Fibroblast of pulmonary artery (primary cell): Measurements from ENCODE around the gene BAIAP2.

ENCODE experiments used
- DNase-seq: peaks from one replicate; pipeline ENCODE4 v3.0.0-alpha.2; 2010; ENCODE audit warnings: low read depth
- H3K4me3 ChIP-seq: replicated peaks from 2 replicates; pipeline ENCODE4 v1.5.1; 2011; ENCODE audit warnings: low read depth, mild to moderate bottlenecking, control low read depth, low read length, moderate library complexity
- TF ChIP-seq, protein P1 (sequence below): IDR thresholded peaks from 2 replicates; pipeline ENCODE4 v1.5.1; 2011; ENCODE audit warnings: mild to moderate bottlenecking, control low read depth, low read length, inconsistent platforms; ENCODE audit errors: missing control alignments

The BAIAP2 gene

DNA sequence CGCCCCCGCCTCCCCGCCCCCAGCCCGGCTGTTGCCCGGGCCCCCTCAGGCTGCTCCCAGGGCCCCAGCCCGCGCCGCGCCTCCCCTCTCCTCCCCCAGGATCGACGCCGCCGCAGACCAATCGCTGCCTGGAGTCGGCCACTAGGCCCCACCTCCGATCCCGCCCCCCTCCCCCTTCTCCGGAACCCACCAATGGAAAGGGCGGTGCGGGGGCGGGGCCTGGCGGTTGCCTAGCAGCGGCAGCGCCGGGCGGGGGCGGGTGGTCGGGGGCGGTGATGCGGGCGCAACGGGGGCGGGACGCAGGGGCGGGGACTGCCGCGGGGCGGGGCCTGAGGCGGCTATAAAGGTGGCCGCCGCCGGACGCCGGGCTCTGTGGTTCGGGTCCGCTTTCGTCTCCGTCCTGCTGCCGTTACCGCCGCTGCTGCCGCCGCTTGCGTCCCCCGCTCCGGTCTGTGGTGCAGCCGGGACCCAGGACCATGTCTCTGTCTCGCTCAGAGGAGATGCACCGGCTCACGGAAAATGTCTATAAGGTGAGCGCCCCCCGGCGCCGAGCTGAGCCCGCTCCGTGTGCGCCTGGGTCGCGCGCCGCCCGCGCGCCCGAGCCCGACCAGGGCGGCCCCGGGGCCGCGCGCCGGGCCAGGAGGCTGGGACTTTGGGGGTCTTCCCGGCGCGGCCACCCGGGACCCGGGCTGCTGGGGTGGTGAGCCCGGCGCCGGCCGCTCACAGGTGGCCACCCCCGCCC is at the start of gene BAIAP2:
TSS of gene BAIAP2 (plus strand) at position 373 of the 742 bp plus-strand sequence. CDS start at position 477, 104 bp downstream.
- peak; percentile 95 for DNase-seq
- H3K4me3 ChIP-seq = peak within 1 kb of the TSS; percentile 69
- TF ChIP-seq, protein P1, sequence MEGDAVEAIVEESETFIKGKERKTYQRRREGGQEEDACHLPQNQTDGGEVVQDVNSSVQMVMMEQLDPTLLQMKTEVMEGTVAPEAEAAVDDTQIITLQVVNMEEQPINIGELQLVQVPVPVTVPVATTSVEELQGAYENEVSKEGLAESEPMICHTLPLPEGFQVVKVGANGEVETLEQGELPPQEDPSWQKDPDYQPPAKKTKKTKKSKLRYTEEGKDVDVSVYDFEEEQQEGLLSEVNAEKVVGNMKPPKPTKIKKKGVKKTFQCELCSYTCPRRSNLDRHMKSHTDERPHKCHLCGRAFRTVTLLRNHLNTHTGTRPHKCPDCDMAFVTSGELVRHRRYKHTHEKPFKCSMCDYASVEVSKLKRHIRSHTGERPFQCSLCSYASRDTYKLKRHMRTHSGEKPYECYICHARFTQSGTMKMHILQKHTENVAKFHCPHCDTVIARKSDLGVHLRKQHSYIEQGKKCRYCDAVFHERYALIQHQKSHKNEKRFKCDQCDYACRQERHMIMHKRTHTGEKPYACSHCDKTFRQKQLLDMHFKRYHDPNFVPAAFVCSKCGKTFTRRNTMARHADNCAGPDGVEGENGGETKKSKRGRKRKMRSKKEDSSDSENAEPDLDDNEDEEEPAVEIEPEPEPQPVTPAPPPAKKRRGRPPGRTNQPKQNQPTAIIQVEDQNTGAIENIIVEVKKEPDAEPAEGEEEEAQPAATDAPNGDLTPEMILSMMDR = no peak

GRCh38 chr17:80986046-80986445 is 48.9 kb upstream of the BAIAP2 start:
- no peak for DNase-seq
- TF ChIP-seq, protein P1 = no peak
- no peak overlapping the region for H3K4me3 ChIP-seq

GRCh38 chr17:80986816-80987475 is 48.0 kb upstream of the BAIAP2 start:
- H3K4me3 ChIP-seq = no peak overlapping the region
- no peak for DNase-seq
- TF ChIP-seq, protein P1 = no peak

- H3K4me3 ChIP-seq = no peak overlapping the region
- TF ChIP-seq, protein P1 = no peak
- DNase-seq = no peak
These were observed 47.0 kb upstream of the BAIAP2 start for GRCh38 chr17:80987941-80988461.

- no peak overlapping the region for H3K4me3 ChIP-seq
- no peak for DNase-seq
- TF ChIP-seq, protein P1 = no peak
These were observed 45.4 kb upstream of the BAIAP2 start for GRCh38 chr17:80989586-80989913.

DNA sequence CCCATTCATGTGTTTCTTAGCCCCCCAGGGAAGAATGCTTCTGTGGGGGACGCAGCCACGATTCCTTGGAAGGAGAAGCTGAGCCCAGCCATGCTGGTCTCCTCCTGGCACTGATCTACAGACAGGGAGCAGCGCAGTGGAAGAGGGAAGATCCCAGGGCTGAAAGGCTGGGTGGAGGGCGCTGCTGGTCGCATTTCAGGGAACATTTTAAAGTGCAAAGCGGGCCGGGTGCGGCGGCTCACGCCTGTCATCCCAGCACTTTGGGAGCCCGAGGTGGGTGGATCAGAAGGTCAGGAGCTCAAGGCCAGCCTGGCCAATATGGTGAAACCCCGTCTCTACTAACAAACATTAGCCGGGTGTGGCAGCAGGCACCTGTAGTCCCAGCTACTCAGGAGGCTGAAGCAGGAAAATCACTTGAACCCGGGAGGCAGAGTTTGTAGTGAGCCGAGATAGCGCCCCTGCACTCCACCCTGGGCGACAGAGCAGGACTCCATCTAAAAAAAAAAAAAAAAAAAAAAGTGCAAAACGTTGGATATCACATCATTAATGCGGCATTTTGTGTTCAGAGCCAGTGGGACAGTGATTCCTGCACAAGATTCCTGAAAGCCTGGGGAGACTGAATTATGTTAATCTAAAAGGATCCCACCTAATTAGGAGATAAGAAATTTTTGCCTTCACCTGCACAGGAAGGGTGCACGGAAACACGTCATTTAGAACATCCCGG is 43.9 kb upstream of the BAIAP2 start:
- no peak for DNase-seq
- H3K4me3 ChIP-seq = peak overlapping the region; percentile 64
- TF ChIP-seq, protein P1 = no peak
